Right lobe of liver (tissue), 6 donors: ENCODE data around the gene DOLPP1. TPM values are rescaled to one million over a fixed set of nuclear protein-coding genes. Genes with fewer than 3 reads are reported as not detected.

Source experiments
- ATAC-seq, 4 donors: fragments of 200-7000 bp; cut with Tn5 transposase; one replicate each; pipeline ENCODE4 v1.9.1; 2020; ENCODE audit warnings: mild to moderate bottlenecking in 4 of 4, moderate library complexity in 4 of 4
- DNase-seq, 3 donors: peaks; one replicate each; pipeline ENCODE4 v3.0.0-alpha.2; 2020
- H3K27ac ChIP-seq, 3 donors: fragments of 200-600 bp; one replicate each; pipeline ENCODE4 v1.8.0; 2022
- H3K27me3 ChIP-seq, 2 donors: fragments of 200-600 bp; one replicate each; pipeline ENCODE4 v1.8.0; 2022
- H3K36me3 ChIP-seq, 4 donors: fragments of 200-600 bp; sonication (generic) in 1 of 4; one replicate each; pipeline versions ENCODE4 v1.5.1 to v1.8.0; 2017 to 2022; ENCODE audit warnings: control low read depth in 1 of 4
- H3K4me1 ChIP-seq, 4 donors: fragments of 200-600 bp; sonication (generic) in 1 of 4; one replicate each; pipeline versions ENCODE4 v1.5.1 to v1.8.0; 2017 to 2022; ENCODE audit warnings: control low read depth in 1 of 4
- H3K4me3 ChIP-seq, 3 donors: fragments of 200-600 bp; one replicate each; pipeline ENCODE4 v1.8.0; 2022
- H3K9me3 ChIP-seq, 4 donors: fragments of 200-600 bp; sonication (generic) in 1 of 4; one replicate each; pipeline versions ENCODE4 v1.5.1 to v1.8.0; 2017 to 2022; ENCODE audit warnings: control low read depth in 1 of 4
- POLR2A ChIP-seq: fragments of 450-650 bp; IDR thresholded peaks from one replicate; pipeline ENCODE4 v1.6.1; 2017; ENCODE audit warnings: antibody characterized with exemption, mild to moderate bottlenecking
- WGBS: methylation state at CpG from one replicate; pipeline ENCODE4 v1.1.6; 2018; ENCODE audit warnings: low coverage, low lambda C conversion rate; ENCODE audit not compliant: insufficient coverage; ENCODE audit errors: missing lambda C conversion rate; 5-methylcytosine and 5-hydroxymethylcytosine counted together
- intact Hi-C, 2 donors: fragments of 100-400 bp; cut with DNase I; formaldehyde crosslinking; loops; one replicate each; pipeline versions ENCODE4 v1.11.2 to v1.14.1; 2022
- total RNA-seq, 6 experiments: library from RNA; depleted of rRNA in 2 of 6; stranded (reverse); fragments of >200 nt in 2 of 6; fragmentation: NEBNext Ultra II Directional in 3 of 6; extraction: Animal tissue kit (Norgen Biotek cat#: 25700) in 3 of 6; gene quantifications; one replicate each; pipeline versions ENCODE4 v1.1.0 to v1.2.4, GENCODE V29; 2016 to 2023
- TF ChIP-seq, protein P1 (sequence below), 4 donors: fragments of 200-600 bp in 3 of 4; fragments of 450-650 bp in 1 of 4; IDR thresholded peaks; one replicate each; pipeline versions ENCODE4 v1.5.1 to v1.8.0; 2016 to 2022; ENCODE audit warnings: antibody characterized with exemption in 4 of 4, mild to moderate bottlenecking in 2 of 4
- donor health status: DM: no; HTN: yes; CAD: no.
- donor health status: DM: no; HTN: no; CAD: no.
- donor health status: DM: no; HTN: no; CAD: no.
- donor health status: DM: no; HTN: yes; CAD: no.
- donor health status: DM: no; HTN: yes; CAD: no.

The DOLPP1 gene
- total RNA-seq, 6 experiments from 2014 or later = 10.1 to 16.8 (median 13.3) TPM

GRCh38 chr9:129103595-129103965 lies 22.7 kb downstream of the DOLPP1 start:
- H3K27ac ChIP-seq = no peak overlapping the region
- DNase-seq (no peak), ATAC-seq (peak in 1 of 4 donors; percentile 11)
- intact Hi-C loops = no loop called here
- H3K27me3 ChIP-seq = no peaks in the 10 kb centered on the region
- no peak overlapping the region for H3K4me3 ChIP-seq
- H3K36me3 ChIP-seq = peaks cover 0 to 13% (median 4%) of the 10 kb centered on the region in 4 donors
- no peaks in the 10 kb centered on the region for H3K9me3 ChIP-seq
- TF ChIP-seq, protein P1, sequence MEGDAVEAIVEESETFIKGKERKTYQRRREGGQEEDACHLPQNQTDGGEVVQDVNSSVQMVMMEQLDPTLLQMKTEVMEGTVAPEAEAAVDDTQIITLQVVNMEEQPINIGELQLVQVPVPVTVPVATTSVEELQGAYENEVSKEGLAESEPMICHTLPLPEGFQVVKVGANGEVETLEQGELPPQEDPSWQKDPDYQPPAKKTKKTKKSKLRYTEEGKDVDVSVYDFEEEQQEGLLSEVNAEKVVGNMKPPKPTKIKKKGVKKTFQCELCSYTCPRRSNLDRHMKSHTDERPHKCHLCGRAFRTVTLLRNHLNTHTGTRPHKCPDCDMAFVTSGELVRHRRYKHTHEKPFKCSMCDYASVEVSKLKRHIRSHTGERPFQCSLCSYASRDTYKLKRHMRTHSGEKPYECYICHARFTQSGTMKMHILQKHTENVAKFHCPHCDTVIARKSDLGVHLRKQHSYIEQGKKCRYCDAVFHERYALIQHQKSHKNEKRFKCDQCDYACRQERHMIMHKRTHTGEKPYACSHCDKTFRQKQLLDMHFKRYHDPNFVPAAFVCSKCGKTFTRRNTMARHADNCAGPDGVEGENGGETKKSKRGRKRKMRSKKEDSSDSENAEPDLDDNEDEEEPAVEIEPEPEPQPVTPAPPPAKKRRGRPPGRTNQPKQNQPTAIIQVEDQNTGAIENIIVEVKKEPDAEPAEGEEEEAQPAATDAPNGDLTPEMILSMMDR (IDR thresholded peaks at IDR 0.05) = no peak
- TF ChIP-seq POLR2A = no peak
- WGBS = 83% methylated on average over 1 of the region's 4 CpGs
- H3K4me1 ChIP-seq = peaks cover 0 to under 1% (median 0%) of the 10 kb centered on the region in 4 donors

GRCh38 chr9:129104051-129104450 lies 23.1 kb downstream of the DOLPP1 start:
- ATAC-seq = no peak

DNA sequence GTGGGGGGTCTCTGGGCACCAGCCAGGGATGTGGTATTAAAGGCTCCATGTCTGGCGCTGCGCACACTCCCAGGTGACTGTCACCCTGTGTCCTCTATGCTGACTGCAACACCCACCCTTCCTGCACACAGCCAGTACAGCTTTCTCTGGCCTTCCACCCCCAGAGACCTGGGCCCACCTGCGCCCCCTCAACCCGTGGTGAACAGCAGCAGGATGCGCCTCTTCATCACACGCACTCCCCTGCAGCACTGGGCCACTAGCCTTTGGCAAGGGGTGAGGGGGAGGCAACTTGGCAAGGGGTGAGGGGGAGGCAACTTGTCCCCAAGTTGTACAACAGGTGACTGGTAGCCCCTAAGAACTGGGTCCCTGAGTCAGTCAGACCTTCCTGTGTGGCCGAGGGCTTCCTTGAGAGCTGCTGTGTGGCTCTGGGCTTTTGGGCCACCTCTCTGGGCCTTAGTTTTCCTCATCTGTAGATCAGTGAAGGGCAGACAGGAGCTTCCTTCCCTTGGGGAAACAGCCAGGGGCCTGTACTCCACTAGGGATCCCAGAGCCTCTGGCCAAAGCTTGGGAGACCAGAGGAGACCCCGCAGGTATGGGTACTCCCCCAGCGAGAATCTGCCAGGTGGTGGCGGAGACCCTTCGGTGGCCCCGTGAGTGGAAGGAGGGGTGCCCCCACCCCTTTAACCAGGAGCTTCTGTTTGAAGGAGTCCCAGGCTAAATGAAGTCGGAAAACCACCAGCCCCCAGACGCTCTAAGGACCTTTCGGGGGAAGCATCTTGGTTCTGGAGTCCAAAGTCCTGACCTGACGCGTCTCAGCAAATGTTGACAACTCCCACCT lies 25.2 kb downstream of the DOLPP1 start:
- DNase-seq (no peak), ATAC-seq (no peak)
- no peak for TF ChIP-seq POLR2A
- TF ChIP-seq, protein P1 (IDR thresholded peaks at IDR 0.05) = no peak
- Histone ChIP-seq H3K4me3 (no peak overlapping the region), H3K4me1 (peaks cover 0 to 15% (median 2%) of the 10 kb centered on the region in 4 donors), H3K27me3 (no peaks in the 10 kb centered on the region), H3K9me3 (no peaks in the 10 kb centered on the region), H3K36me3 (peaks cover 0 to 13% (median 0%) of the 10 kb centered on the region in 4 donors), H3K27ac (no peak overlapping the region)
- 89% methylated on average over 5 of the region's 17 CpGs for WGBS
- intact Hi-C loops = no loop called here

More at GRCh38 chr9:129104051-129104450, 23.1 kb downstream of the DOLPP1 start:
- no peaks in the 10 kb centered on the region for H3K9me3 ChIP-seq
- no peak for DNase-seq
- H3K27me3 ChIP-seq = no peaks in the 10 kb centered on the region
- H3K4me1 ChIP-seq = peaks cover 0 to 5% (median 0%) of the 10 kb centered on the region in 4 donors
- H3K27ac ChIP-seq = no peak overlapping the region
- no peak overlapping the region for H3K4me3 ChIP-seq
- intact Hi-C loops = no loop called here
- TF ChIP-seq, protein P1 (IDR thresholded peaks at IDR 0.05) = no peak
- TF ChIP-seq POLR2A = no peak
- peaks cover 0 to 13% (median 4%) of the 10 kb centered on the region in 4 donors for H3K36me3 ChIP-seq
- no CpG with 5 or more reads among the region's 11 CpGs for WGBS

DNA sequence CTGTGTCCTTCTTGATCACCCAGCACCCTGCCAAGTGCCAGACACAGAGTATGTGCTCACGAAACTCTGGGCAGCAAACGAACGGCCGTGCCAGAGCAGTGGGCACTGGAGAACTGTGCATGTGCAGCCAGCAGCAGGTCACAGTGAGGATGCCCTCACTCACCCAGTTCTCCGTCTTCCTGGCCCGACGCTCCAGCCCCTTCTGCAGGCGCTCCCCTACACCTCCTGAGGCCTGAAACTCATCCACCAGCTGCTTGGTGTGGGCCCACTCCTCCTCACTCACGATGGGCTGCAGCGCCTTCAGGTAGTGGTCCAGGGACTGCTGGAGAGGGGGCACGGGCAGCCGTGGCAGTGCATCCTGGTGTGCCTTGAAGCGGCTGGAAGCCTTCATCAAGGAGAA lies 26.7 kb downstream of the DOLPP1 start:
- peaks cover 0 to 7% (median 0%) of the 10 kb centered on the region in 4 donors for H3K36me3 ChIP-seq
- WGBS = no CpG with 5 or more reads among the region's 13 CpGs

More for the DNA sequence above, 26.7 kb downstream of the DOLPP1 start:
- Histone ChIP-seq H3K27me3 (no peaks in the 10 kb centered on the region), H3K4me1 (peaks cover 0 to 22% (median 5%) of the 10 kb centered on the region in 4 donors), H3K4me3 (no peak overlapping the region), H3K27ac (no peak overlapping the region), H3K9me3 (no peaks in the 10 kb centered on the region)
- DNase-seq (no peak), ATAC-seq (no peak)
- TF ChIP-seq POLR2A = no peak
- TF ChIP-seq, protein P1 (IDR thresholded peaks at IDR 0.05) = no peak
- intact Hi-C loops = no loop called here
